ENCODE data around the gene EXOSC5. TPM values are rescaled to one million over a fixed set of nuclear protein-coding genes. Genes with fewer than 3 reads are reported as not detected.
"Not testable (repeated sequence)": the region's sequence is repeated elsewhere in the genome, so short reads cannot be mapped to it uniquely, and the experiment has no call there.

EXOSC5 gene
- total RNA-seq, 2 experiments from 2014 or later, result 24.4 to 36.0 TPM

- Mint-ChIP-seq H3K27ac (no peak overlapping the region), H3K4me3 (no peak overlapping the region), H3K4me1 (peaks cover 10% of the 10 kb centered on the region), H3K36me3 (no peaks in the 10 kb centered on the region), H3K9me3 (ENCODE audit: low read depth) (no peaks in the 10 kb centered on the region), H3K27me3 (no peaks in the 10 kb centered on the region)
- CTCF ChIA-PET, result interaction anchor here (1.5 to 1.7 kb wide), 2 partner anchors 22 to 40 kb away, joined by 3 to 4 read pairs; no protein-coding TSS in a partner anchor
- ATAC-seq (no peak), DNase-seq (no peak)
Observed at GRCh38 chr19:41409288-41409687, 12.1 kb upstream of the EXOSC5 start.

DNA sequence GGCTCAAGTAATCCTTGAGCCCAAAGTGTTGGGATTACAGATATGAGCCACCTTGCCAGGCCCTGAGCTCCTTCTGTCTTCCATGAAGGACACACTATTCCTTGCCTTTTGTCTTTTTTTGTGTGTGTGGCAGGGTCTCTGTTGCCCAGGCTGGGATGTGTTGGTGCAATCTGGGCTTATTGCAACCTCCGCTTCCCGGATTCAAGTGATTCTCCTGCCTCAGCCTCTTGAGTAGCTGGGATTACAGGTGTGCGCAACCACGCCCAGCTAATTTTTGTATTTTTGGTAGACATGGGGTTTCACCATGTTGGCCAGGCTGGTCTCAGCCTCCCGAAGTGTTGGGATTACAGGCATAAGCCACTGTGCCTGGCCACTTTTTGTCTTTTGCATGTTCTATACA is 11.7 kb upstream of the EXOSC5 start:
- CTCF ChIA-PET, result interaction anchor here (1.0 to 1.3 kb wide), 2 partner anchors 28 to 345 kb away, joined by 4 to 5 read pairs; no protein-coding TSS in a partner anchor
- H3K27ac Mint-ChIP-seq; ATAC-seq; H3K4me3 Mint-ChIP-seq; DNase-seq; H3K36me3 Mint-ChIP-seq; H3K27me3 Mint-ChIP-seq; H3K9me3 Mint-ChIP-seq (ENCODE audit: low read depth): not testable (repeated sequence)
- peaks cover 10% of the 10 kb centered on the region for H3K4me1 Mint-ChIP-seq

- peaks cover 10% of the 10 kb centered on the region for H3K4me1 Mint-ChIP-seq
- no peak overlapping the region for H3K4me3 Mint-ChIP-seq
- H3K27ac Mint-ChIP-seq, result no peak overlapping the region
- ATAC-seq (no peak), DNase-seq (no peak)
- CTCF ChIA-PET, result interaction anchor here (0.6 to 1.3 kb wide), 3 partner anchors 29 to 345 kb away, joined by 3 to 5 read pairs (median 4); no protein-coding TSS in a partner anchor
- no peaks in the 10 kb centered on the region for H3K9me3 Mint-ChIP-seq (ENCODE audit: low read depth)
- no peaks in the 10 kb centered on the region for H3K27me3 Mint-ChIP-seq
- no peaks in the 10 kb centered on the region for H3K36me3 Mint-ChIP-seq
Observed at GRCh38 chr19:41408256-41408655, 11.1 kb upstream of the EXOSC5 start.

DNA sequence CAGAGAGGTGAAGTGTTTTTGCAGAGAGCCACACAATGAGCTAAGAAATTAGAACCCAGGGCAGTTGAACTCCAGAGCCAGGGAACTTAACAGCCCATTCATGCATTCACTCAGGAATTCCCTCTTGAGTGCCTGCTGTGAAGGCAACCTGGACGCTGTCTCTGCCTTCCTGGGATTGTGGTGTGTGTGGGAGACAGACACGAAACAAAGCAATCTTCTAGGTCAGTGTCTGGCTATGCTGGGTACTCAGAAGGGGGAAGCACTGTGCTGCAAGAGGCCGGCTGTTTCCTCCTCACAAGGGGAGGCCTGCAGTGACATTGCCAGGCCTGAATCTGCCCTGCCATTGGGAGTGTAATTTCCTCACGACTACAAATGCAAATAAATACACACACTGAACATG is 10.1 kb upstream of the EXOSC5 start:
- Mint-ChIP-seq H3K27me3 (no peaks in the 10 kb centered on the region), H3K9me3 (ENCODE audit: low read depth) (no peaks in the 10 kb centered on the region), H3K4me1 (peaks cover 10% of the 10 kb centered on the region), H3K36me3 (no peaks in the 10 kb centered on the region), H3K4me3 (no peak overlapping the region), H3K27ac (no peak overlapping the region)
- ATAC-seq, result no peak
- no peak for DNase-seq
- CTCF ChIA-PET, result no interaction called here

DNA sequence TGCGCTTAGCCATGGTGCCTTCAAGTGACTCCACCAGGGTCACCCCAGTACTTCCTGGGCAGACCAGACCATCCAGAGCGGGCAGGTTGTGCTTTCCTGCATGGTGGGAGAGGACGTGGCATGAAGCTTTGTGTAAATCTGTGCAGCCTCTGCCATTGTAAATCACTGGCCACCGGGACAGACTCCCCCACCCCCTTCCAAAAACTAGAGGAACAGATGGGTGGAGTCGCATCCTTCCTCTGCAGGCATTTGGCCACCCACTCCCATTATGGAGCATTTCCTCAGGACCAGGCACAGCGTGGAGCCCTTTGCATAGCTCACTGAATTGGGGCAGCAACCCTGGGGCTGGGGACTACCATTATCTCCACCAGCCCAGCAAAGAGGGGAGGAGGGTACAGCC is 8.6 kb upstream of the EXOSC5 start:
- H3K27ac Mint-ChIP-seq, result no peak overlapping the region
- H3K4me1 Mint-ChIP-seq, result peaks cover 13% of the 10 kb centered on the region
- no peak for ATAC-seq
- H3K27me3 Mint-ChIP-seq, result no peaks in the 10 kb centered on the region
- no peaks in the 10 kb centered on the region for H3K9me3 Mint-ChIP-seq (ENCODE audit: low read depth)
- no peaks in the 10 kb centered on the region for H3K36me3 Mint-ChIP-seq
- CTCF ChIA-PET, result no interaction called here
- DNase-seq, result no peak
- H3K4me3 Mint-ChIP-seq, result no peak overlapping the region

- no peak for ATAC-seq
- peaks cover 17% of the 10 kb centered on the region for H3K4me1 Mint-ChIP-seq
- CTCF ChIA-PET, result no interaction called here
- no peaks in the 10 kb centered on the region for H3K9me3 Mint-ChIP-seq (ENCODE audit: low read depth)
- H3K36me3 Mint-ChIP-seq, result no peaks in the 10 kb centered on the region
- no peak for DNase-seq
- no peaks in the 10 kb centered on the region for H3K27me3 Mint-ChIP-seq
- no peak overlapping the region for H3K4me3 Mint-ChIP-seq
- no peak overlapping the region for H3K27ac Mint-ChIP-seq
Observed at GRCh38 chr19:41403181-41403970, 6.2 kb upstream of the EXOSC5 start.

DNA sequence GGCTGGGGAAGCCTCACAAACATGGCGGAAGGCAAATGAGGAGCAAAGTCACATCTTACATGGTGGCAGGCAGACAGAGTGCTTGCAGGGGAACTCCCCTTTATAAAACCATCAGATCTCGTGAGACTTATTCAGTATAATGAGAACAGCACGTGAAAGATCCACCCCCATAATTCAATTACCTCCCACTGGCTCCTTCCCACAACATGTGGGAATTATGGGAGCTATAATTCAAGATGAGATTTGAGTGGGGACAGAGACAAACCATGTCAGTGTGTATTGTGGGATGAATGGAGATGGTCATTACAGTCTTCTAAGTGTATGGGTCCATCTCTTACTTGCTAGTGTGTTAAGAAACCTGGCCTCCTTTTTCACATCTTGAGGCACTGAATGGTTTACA is 4.9 kb upstream of the EXOSC5 start:
- Mint-ChIP-seq H3K4me1 (peaks cover 23% of the 10 kb centered on the region), H3K9me3 (ENCODE audit: low read depth) (no peaks in the 10 kb centered on the region), H3K36me3 (no peaks in the 10 kb centered on the region), H3K27me3 (no peaks in the 10 kb centered on the region), H3K4me3 (no peak overlapping the region), H3K27ac (peak overlapping the region; percentile 33)
- ATAC-seq, result no peak
- DNase-seq, result no peak
- CTCF ChIA-PET, result no interaction called here

- no peaks in the 10 kb centered on the region for H3K9me3 Mint-ChIP-seq (ENCODE audit: low read depth)
- no peak for ATAC-seq
- no peak overlapping the region for H3K4me3 Mint-ChIP-seq
- peaks cover 25% of the 10 kb centered on the region for H3K4me1 Mint-ChIP-seq
- DNase-seq, result no peak
- peak overlapping the region; percentile 41 for H3K27ac Mint-ChIP-seq
- H3K36me3 Mint-ChIP-seq, result no peaks in the 10 kb centered on the region
- CTCF ChIA-PET, result no interaction called here
- H3K27me3 Mint-ChIP-seq, result no peaks in the 10 kb centered on the region
Observed at GRCh38 chr19:41401483-41401882, 4.3 kb upstream of the EXOSC5 start.

- CTCF ChIA-PET, result interaction anchor here (1.3 kb wide), 1 partner anchor 11 kb away, joined by 3 read pairs; no protein-coding TSS in a partner anchor
- no peak for DNase-seq
- H3K36me3 Mint-ChIP-seq, result no peaks in the 10 kb centered on the region
- no peaks in the 10 kb centered on the region for H3K27me3 Mint-ChIP-seq
- no peak for ATAC-seq
- peak overlapping the region; percentile 50 for H3K27ac Mint-ChIP-seq
- H3K4me1 Mint-ChIP-seq, result peaks cover 35% of the 10 kb centered on the region
- no peaks in the 10 kb centered on the region for H3K9me3 Mint-ChIP-seq (ENCODE audit: low read depth)
- no peak overlapping the region for H3K4me3 Mint-ChIP-seq
Observed at GRCh38 chr19:41399525-41399924, 2.4 kb upstream of the EXOSC5 start.

- Mint-ChIP-seq H3K9me3 (ENCODE audit: low read depth) (no peaks in the 10 kb centered on the region), H3K27ac (peak overlapping the region; percentile 4), H3K4me3 (peak overlapping the region; percentile 97), H3K4me1 (peaks cover 35% of the 10 kb centered on the region), H3K27me3 (no peaks in the 10 kb centered on the region), H3K36me3 (no peaks in the 10 kb centered on the region)
- ATAC-seq, result no peak
- CTCF ChIA-PET, result interaction anchor here (1.2 to 1.3 kb wide), 2 partner anchors 11 to 195 kb away, joined by 3 read pairs; no protein-coding TSS in a partner anchor
- no peak for DNase-seq
Observed at GRCh38 chr19:41399091-41399490, 1.9 kb upstream of the EXOSC5 start.

- Mint-ChIP-seq H3K4me1 (peaks cover 37% of the 10 kb centered on the region), H3K4me3 (peak overlapping the region; percentile 97), H3K27me3 (no peaks in the 10 kb centered on the region), H3K36me3 (no peaks in the 10 kb centered on the region), H3K27ac (peak overlapping the region; percentile 97), H3K9me3 (ENCODE audit: low read depth) (no peaks in the 10 kb centered on the region)
- DNase-seq (no peak), ATAC-seq (no peak)
- CTCF ChIA-PET, result interaction anchor here (1.2 to 1.3 kb wide), 3 partner anchors 10 to 194 kb away, joined by 3 read pairs; no protein-coding TSS in a partner anchor
Observed at GRCh38 chr19:41398598-41398997, 1.4 kb upstream of the EXOSC5 start.

GRCh38 chr19:41398050-41398418 is 875 bp upstream of the EXOSC5 start:
- CTCF ChIA-PET, result interaction anchor here (1.2 to 1.3 kb wide), 3 partner anchors 10 to 194 kb away, joined by 3 read pairs; no protein-coding TSS in a partner anchor
- ATAC-seq (no peak), DNase-seq (no peak)
- Mint-ChIP-seq H3K27me3 (no peaks in the 10 kb centered on the region), H3K36me3 (no peaks in the 10 kb centered on the region), H3K9me3 (ENCODE audit: low read depth) (no peaks in the 10 kb centered on the region), H3K4me3 (peak overlapping the region; percentile 97), H3K27ac (peak overlapping the region; percentile 97), H3K4me1 (peaks cover 37% of the 10 kb centered on the region)

GRCh38 chr19:41395355-41395754 is 1.8 kb downstream of the EXOSC5 start:
- H3K27ac Mint-ChIP-seq, result no peak overlapping the region
- CTCF ChIA-PET, result no interaction called here
- ATAC-seq (no peak), DNase-seq (no peak)
- peak overlapping the region; percentile 6 for H3K4me3 Mint-ChIP-seq
- H3K4me1 Mint-ChIP-seq, result peaks cover 34% of the 10 kb centered on the region
- no peaks in the 10 kb centered on the region for H3K27me3 Mint-ChIP-seq
- H3K9me3 Mint-ChIP-seq (ENCODE audit: low read depth), result no peaks in the 10 kb centered on the region
- H3K36me3 Mint-ChIP-seq, result peaks cover 6% of the 10 kb centered on the region

DNA sequence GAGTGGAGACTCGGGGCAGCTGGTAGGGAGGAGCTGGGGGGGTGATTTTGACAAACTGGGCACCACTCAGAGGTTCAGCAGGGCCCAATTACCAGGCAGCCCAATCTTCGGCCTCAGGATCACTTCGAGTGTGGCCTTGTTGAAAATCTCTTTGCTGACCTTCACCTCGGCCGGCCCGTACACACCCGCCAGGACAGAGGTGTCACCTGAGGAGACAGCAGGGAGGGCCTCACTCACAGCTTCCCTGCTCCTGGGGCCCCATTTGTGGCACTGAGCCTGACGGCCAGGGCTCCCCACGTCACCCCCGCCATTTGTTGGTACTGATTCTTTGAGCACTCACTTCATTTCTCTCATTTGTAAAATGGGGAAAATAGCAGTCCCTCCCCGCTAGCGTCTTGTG is 4.4 kb downstream of the EXOSC5 start:
- CTCF ChIA-PET, result no interaction called here
- ATAC-seq (no peak), DNase-seq (no peak)
- Mint-ChIP-seq H3K27ac (no peak overlapping the region), H3K27me3 (no peaks in the 10 kb centered on the region), H3K36me3 (peaks cover 9% of the 10 kb centered on the region), H3K9me3 (ENCODE audit: low read depth) (no peaks in the 10 kb centered on the region), H3K4me1 (peaks cover 16% of the 10 kb centered on the region), H3K4me3 (no peak overlapping the region)
